Endodermal cell (in vitro differentiated cells): Measurements from ENCODE around the gene MT1HL1. TPM values are rescaled to one million over a fixed set of nuclear protein-coding genes. Genes with fewer than 3 reads are reported as not detected.

ENCODE experiments used
- DNase-seq: peaks from one replicate; pipeline ENCODE4 v3.0.0-alpha.2; 2017
- H3K27ac ChIP-seq: 2 replicates; pipeline ENCODE4 v1.5.1; 2013; ENCODE audit warnings: mild to moderate bottlenecking, low read depth, low read length, moderate library complexity
- H3K27me3 ChIP-seq: 2 replicates; pipeline ENCODE4 v1.6.1; 2013; ENCODE audit warnings: mild to moderate bottlenecking, low read length, moderate library complexity; ENCODE audit not compliant: insufficient read depth, control insufficient read depth, poor library complexity, severe bottlenecking
- H3K36me3 ChIP-seq: 2 replicates; pipeline ENCODE4 v1.7.0; 2013; ENCODE audit warnings: mild to moderate bottlenecking, low read length, moderate library complexity; ENCODE audit not compliant: control insufficient read depth, insufficient read depth
- H3K4me1 ChIP-seq: one replicate; pipeline ENCODE4 v1.7.0; 2013; ENCODE audit warnings: low read length; ENCODE audit not compliant: control insufficient read depth, insufficient read depth
- H3K4me3 ChIP-seq: 2 replicates; pipeline ENCODE4 v1.5.1; 2013; ENCODE audit warnings: mild to moderate bottlenecking, low read length, moderate library complexity
- H3K9ac ChIP-seq: 2 replicates; pipeline ENCODE4 v1.6.1; 2013; ENCODE audit warnings: mild to moderate bottlenecking, low read length, moderate library complexity; ENCODE audit not compliant: poor library complexity, severe bottlenecking; ENCODE audit errors: extremely low read depth
- H3K9me3 ChIP-seq: 2 replicates; pipeline ENCODE4 v1.6.1; 2013; ENCODE audit warnings: mild to moderate bottlenecking, low read length, moderate library complexity; ENCODE audit not compliant: control insufficient read depth
- H3K27ac Mint-ChIP-seq: 2 replicates; pipeline ENCODE4 v1.8.0; 2020; ENCODE audit warnings: mixed read lengths
- H3K27me3 Mint-ChIP-seq: 2 replicates; pipeline ENCODE4 v1.8.0; 2021; ENCODE audit warnings: mild to moderate bottlenecking, mixed read lengths; ENCODE audit not compliant: insufficient read depth
- H3K36me3 Mint-ChIP-seq: 2 replicates; pipeline ENCODE4 v1.8.0; 2020; ENCODE audit warnings: low read depth, mixed read lengths
- H3K4me1 Mint-ChIP-seq: 2 replicates; pipeline ENCODE4 v1.8.0; 2020; ENCODE audit warnings: mixed read lengths
- H3K4me3 Mint-ChIP-seq: 2 replicates; pipeline ENCODE4 v1.8.0; 2020; ENCODE audit warnings: mild to moderate bottlenecking, moderate library complexity, mixed read lengths
- H3K9me3 Mint-ChIP-seq: 2 replicates; pipeline ENCODE4 v1.8.0; 2020; ENCODE audit warnings: mild to moderate bottlenecking, mixed read lengths
- WGBS, 2 experiments: methylation state at CpG; one replicate each; pipeline versions ENCODE4 v1.1.5 to v1.1.7; 2013; ENCODE audit warnings: missing lambda C conversion rate in 2 of 2, mixed read lengths in 1 of 2; ENCODE audit not compliant: insufficient coverage in 1 of 2, insufficient read length in 1 of 2; 5-methylcytosine and 5-hydroxymethylcytosine counted together
- total RNA-seq, 2 donors: library from RNA; stranded (reverse); fragmentation: NEBNext Ultra II Directional in 1 of 2; extraction: Animal tissue kit (Norgen Biotek cat#: 25700) in 1 of 2; gene quantifications; 2 replicates in 1 of 2; 3 replicates in 1 of 2; pipeline ENCODE4 v1.2.1, GENCODE V29; 2021
- TF ChIP-seq, protein P1 (sequence below): fragments of 200-600 bp; sonication (generic); conservative IDR thresholded peaks from 2 replicates; pipeline ENCODE4 v1.5.0; 2021; ENCODE audit warnings: antibody characterized with exemption, mild to moderate bottlenecking

The MT1HL1 gene
- total RNA-seq, 2 donors from 2014 or later = not detected

DNA sequence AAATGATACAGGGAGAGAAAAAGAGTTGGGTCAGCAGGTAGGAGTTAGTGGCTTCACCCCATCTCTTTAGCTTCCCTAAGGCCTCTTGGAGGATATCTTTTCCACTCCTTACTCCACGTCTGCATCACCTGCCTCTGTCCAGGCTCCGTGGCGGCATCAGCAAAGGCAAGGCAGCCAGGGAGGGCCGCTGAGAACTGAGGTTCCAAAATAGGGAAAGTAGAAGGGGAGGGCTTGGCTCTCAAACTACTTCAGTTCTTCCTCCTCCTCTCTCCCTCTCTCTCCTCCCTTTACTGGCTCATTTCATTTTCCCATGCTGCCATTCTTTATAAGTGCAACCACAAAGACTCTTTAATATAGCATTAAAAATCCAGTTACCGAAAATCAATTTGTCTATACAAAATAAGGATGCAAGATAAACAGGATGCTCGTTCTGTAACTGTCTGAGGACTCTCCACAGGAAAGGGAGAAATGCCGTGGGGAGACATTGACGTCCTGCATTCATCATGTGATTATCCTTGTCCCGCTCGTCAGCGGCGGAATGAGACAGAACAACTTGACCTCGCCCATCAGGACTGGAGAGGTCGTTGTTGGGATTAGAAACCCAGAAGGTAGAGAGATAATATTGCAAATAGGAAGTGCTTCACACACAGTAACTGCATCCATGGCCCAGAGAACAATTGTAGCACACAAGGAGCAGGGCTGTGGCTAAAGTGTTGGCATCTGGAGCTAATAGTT, 3.1 kb upstream of the MT1HL1 start:
- Histone ChIP-seq H3K27me3 (no peaks in the 10 kb centered on the region), H3K9ac (no peak overlapping the region), H3K9me3 (peaks cover 5% of the 10 kb centered on the region), H3K27ac (no peak overlapping the region), H3K36me3 (no peaks in the 10 kb centered on the region), H3K4me3 (no peak overlapping the region), H3K4me1 (no peaks in the 10 kb centered on the region)
- Mint-ChIP-seq H3K36me3 (no peaks in the 10 kb centered on the region), H3K9me3 (peaks cover 9% of the 10 kb centered on the region), H3K27me3 (no peaks in the 10 kb centered on the region), H3K4me1 (peaks cover 2% of the 10 kb centered on the region), H3K27ac (no peak overlapping the region), H3K4me3 (no peak overlapping the region)
- TF ChIP-seq, protein P1, sequence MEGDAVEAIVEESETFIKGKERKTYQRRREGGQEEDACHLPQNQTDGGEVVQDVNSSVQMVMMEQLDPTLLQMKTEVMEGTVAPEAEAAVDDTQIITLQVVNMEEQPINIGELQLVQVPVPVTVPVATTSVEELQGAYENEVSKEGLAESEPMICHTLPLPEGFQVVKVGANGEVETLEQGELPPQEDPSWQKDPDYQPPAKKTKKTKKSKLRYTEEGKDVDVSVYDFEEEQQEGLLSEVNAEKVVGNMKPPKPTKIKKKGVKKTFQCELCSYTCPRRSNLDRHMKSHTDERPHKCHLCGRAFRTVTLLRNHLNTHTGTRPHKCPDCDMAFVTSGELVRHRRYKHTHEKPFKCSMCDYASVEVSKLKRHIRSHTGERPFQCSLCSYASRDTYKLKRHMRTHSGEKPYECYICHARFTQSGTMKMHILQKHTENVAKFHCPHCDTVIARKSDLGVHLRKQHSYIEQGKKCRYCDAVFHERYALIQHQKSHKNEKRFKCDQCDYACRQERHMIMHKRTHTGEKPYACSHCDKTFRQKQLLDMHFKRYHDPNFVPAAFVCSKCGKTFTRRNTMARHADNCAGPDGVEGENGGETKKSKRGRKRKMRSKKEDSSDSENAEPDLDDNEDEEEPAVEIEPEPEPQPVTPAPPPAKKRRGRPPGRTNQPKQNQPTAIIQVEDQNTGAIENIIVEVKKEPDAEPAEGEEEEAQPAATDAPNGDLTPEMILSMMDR = no peak
- no peak for DNase-seq
- 91 to 94% methylated on average over 8 to 14 of the region's 14 CpGs for WGBS, 2 experiments

DNA sequence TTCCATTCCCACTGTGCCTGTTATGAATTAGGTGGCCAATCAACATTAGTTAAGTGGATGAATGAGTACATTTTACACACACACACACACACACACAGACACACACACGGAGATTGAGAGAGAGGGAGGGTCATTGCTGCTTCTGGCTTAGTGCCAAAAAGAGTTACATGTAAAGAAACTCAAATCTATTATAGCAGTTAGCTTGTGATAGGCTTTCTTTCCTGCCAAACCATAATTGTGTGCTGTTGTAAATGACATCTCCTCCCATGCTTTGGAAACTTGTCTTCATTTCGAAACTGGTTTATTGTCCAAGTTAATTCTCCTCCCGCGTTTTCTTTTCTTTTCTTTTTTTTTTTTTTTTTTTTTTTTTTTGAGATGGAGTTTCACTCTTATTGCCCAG, 1.4 kb upstream of the MT1HL1 start:
- peaks cover 9% of the 10 kb centered on the region for H3K9me3 Mint-ChIP-seq
- no peak overlapping the region for H3K4me3 ChIP-seq
- no peaks in the 10 kb centered on the region for H3K4me1 ChIP-seq
- H3K27me3 Mint-ChIP-seq = no peaks in the 10 kb centered on the region
- peaks cover 5% of the 10 kb centered on the region for H3K9me3 ChIP-seq
- no peaks in the 10 kb centered on the region for H3K36me3 ChIP-seq
- H3K27ac ChIP-seq = no peak overlapping the region
- no peaks in the 10 kb centered on the region for H3K36me3 Mint-ChIP-seq
- no peak overlapping the region for H3K27ac Mint-ChIP-seq
- no peak overlapping the region for H3K4me3 Mint-ChIP-seq
- no peaks in the 10 kb centered on the region for H3K27me3 ChIP-seq
- no peak overlapping the region for H3K9ac ChIP-seq
- TF ChIP-seq, protein P1 = no peak
- no peak for DNase-seq
- peaks cover 2% of the 10 kb centered on the region for H3K4me1 Mint-ChIP-seq
- WGBS, 2 experiments = 97 to 100% methylated on average over 1 to 3 of the region's 4 CpGs

DNA sequence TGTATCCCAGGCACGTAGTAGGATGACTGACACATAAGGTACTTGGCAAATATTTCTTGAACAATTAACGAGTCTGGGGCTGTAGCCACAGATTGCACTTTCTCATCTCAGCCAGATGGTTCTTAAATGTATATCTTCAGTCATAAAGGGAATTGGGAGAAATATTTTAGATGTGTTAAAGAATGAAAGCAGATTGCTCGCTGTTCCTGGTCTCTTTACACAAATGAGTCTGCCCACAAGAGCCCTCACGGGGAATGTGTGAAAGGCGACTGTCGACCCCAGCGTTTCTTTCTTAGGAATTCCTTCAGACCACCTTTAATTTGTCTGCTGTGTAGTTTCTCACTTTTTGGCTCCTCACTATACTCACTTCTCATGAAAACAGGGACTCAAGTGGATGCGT, 725 bp downstream of the MT1HL1 start:
- no peaks in the 10 kb centered on the region for H3K9me3 ChIP-seq
- Mint-ChIP-seq H3K4me3 (no peak overlapping the region), H3K9me3 (no peaks in the 10 kb centered on the region), H3K27me3 (no peaks in the 10 kb centered on the region), H3K4me1 (no peaks in the 10 kb centered on the region), H3K27ac (no peak overlapping the region), H3K36me3 (no peaks in the 10 kb centered on the region)
- WGBS, 2 experiments = 76 to 86% methylated on average over 7 to 8 of the region's 8 CpGs
- TF ChIP-seq, protein P1 = no peak
- no peaks in the 10 kb centered on the region for H3K4me1 ChIP-seq
- H3K27me3 ChIP-seq = no peaks in the 10 kb centered on the region
- H3K4me3 ChIP-seq = no peak overlapping the region
- H3K36me3 ChIP-seq = no peaks in the 10 kb centered on the region
- DNase-seq = no peak
- no peak overlapping the region for H3K9ac ChIP-seq
- no peak overlapping the region for H3K27ac ChIP-seq
